Activated naive CD8-positive, alpha-beta T cell treated with anti-CD3 and anti-CD28 coated beads for 36 hours (primary cell): ENCODE measurements around the gene INPP5A. TPM values are rescaled to one million over a fixed set of nuclear protein-coding genes. Genes with fewer than 3 reads are reported as not detected.
A peak's percentile ranks its signal among the peaks of the same experiment; 100 is the strongest.

Experiments
- DNase-seq: peaks from one replicate; pipeline ENCODE4 v3.0.0; 2021
- H3K27ac Mint-ChIP-seq: one replicate; pipeline ENCODE4 v1.8.0; 2022; ENCODE audit warnings: mild to moderate bottlenecking, moderate library complexity, mixed read lengths
- H3K27me3 Mint-ChIP-seq: one replicate; pipeline ENCODE4 v1.8.0; 2022; ENCODE audit warnings: mild to moderate bottlenecking, mixed read lengths
- H3K36me3 Mint-ChIP-seq: one replicate; pipeline ENCODE4 v1.8.0; 2021; ENCODE audit warnings: mild to moderate bottlenecking, mixed read lengths
- H3K4me1 Mint-ChIP-seq: one replicate; pipeline ENCODE4 v1.8.0; 2021; ENCODE audit warnings: mixed read lengths
- H3K4me3 Mint-ChIP-seq: one replicate; pipeline ENCODE4 v1.8.0; 2022; ENCODE audit warnings: mild to moderate bottlenecking, moderate library complexity, mixed read lengths
- H3K9me3 Mint-ChIP-seq: one replicate; pipeline ENCODE4 v1.8.0; 2022; ENCODE audit warnings: mixed read lengths
- total RNA-seq, 2 experiments: library from RNA; stranded (reverse); gene quantifications; one replicate each; pipeline ENCODE4 v1.2.3, GENCODE V29; 2021

INPP5A gene
- total RNA-seq, 2 experiments from 2014 or later: 6.1 to 7.4 TPM

GRCh38 chr10:132535065-132535651 lies 2.4 kb upstream of the INPP5A start:
- Mint-ChIP-seq H3K27me3 (peaks cover 2% of the 10 kb centered on the region), H3K27ac (no peak overlapping the region), H3K4me1 (peaks cover 25% of the 10 kb centered on the region), H3K9me3 (peaks cover 9% of the 10 kb centered on the region), H3K36me3 (no peaks in the 10 kb centered on the region), H3K4me3 (peak overlapping the region; percentile 11)
- no peak for DNase-seq

- Mint-ChIP-seq H3K36me3 (no peaks in the 10 kb centered on the region), H3K27ac (no peak overlapping the region), H3K27me3 (no peaks in the 10 kb centered on the region), H3K9me3 (peaks cover 4% of the 10 kb centered on the region), H3K4me3 (peak overlapping the region; percentile 75), H3K4me1 (peaks cover 37% of the 10 kb centered on the region)
- DNase-seq: no peak
These were observed 1.2 kb upstream of the INPP5A start for GRCh38 chr10:132536241-132536876.

DNA sequence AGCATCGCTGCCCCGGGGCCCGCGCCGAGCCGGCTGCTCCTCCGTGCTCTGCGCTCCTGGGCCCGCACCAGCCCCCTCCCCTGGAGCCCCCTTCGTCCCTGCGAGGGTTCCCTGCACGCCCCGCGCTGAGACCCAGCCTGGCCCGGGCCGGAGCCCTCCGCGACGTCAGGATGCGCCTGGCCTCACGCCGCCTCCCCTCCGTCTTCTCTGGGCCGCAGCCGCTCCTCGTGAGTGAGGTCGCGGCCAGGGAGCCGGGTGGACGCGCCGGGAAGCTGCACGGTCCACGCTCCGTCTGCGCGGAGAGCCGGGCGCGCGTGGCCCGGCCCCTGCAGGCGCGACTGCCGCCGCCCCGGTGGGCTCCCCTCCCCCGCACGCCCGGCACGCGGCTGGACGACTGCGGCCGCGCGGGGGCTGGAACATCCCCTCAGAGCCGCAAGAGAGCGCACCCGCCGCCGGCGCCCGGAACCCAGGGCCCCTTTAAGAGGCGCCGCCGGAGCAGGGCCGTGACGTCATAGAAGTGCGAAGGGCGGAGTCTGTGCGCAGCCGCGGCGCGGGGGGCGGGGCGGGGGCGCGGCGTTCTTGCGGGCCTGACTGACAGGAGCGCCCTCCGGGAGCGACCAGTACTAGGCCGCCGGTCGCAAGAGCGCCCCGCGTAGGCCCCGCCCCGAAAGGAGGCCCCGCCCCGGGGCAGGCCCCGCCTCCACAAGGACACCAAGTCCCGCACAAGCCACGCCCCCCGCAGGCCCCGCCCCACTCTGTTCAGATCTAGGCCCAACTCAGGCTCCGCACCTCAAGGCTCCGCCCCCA lies 507 bp upstream of the INPP5A start:
- H3K4me1 Mint-ChIP-seq: peaks cover 44% of the 10 kb centered on the region
- no peak overlapping the region for H3K27ac Mint-ChIP-seq
- H3K9me3 Mint-ChIP-seq: no peaks in the 10 kb centered on the region
- H3K4me3 Mint-ChIP-seq: peak overlapping the region; percentile 75
- H3K27me3 Mint-ChIP-seq: no peaks in the 10 kb centered on the region
- peak; percentile 100 for DNase-seq
- H3K36me3 Mint-ChIP-seq: no peaks in the 10 kb centered on the region

GRCh38 chr10:132538031-132538789 lies 623 bp downstream of the INPP5A start:
- DNase-seq: no peak
- H3K27me3 Mint-ChIP-seq: no peaks in the 10 kb centered on the region
- H3K4me1 Mint-ChIP-seq: peaks cover 49% of the 10 kb centered on the region
- no peaks in the 10 kb centered on the region for H3K9me3 Mint-ChIP-seq
- H3K4me3 Mint-ChIP-seq: peak overlapping the region; percentile 90
- H3K36me3 Mint-ChIP-seq: no peaks in the 10 kb centered on the region
- H3K27ac Mint-ChIP-seq: peak overlapping the region; percentile 81

GRCh38 chr10:132538790-132539421 lies 1.3 kb downstream of the INPP5A start:
- no peak for DNase-seq
- H3K36me3 Mint-ChIP-seq: no peaks in the 10 kb centered on the region
- H3K27ac Mint-ChIP-seq: peak overlapping the region; percentile 81
- no peaks in the 10 kb centered on the region for H3K9me3 Mint-ChIP-seq
- H3K4me1 Mint-ChIP-seq: peaks cover 51% of the 10 kb centered on the region
- H3K4me3 Mint-ChIP-seq: peak overlapping the region; percentile 90
- no peaks in the 10 kb centered on the region for H3K27me3 Mint-ChIP-seq

DNA sequence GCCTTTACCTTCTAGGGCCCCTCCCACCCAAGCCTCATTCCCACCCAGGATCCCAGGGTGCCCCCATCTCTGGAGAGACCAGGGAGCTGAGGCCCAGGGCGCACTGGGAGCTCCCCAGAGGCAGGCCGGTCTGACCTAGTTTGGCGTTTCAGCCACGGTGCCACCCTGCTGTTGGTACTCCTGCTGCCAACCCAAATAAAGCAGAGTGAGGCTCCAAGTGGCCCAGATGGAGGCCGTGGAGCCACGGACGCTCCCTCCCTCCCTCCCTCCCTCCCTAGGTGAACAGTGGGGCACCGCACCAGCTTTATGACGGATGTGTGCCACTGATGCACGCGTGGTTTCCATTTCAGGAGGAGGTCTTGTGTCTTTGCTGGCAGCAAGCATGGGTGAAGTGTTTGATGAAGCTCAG lies 1.8 kb downstream of the INPP5A start:
- Mint-ChIP-seq H3K4me3 (peak overlapping the region; percentile 90), H3K36me3 (no peaks in the 10 kb centered on the region), H3K27ac (peak overlapping the region; percentile 81), H3K9me3 (no peaks in the 10 kb centered on the region), H3K27me3 (no peaks in the 10 kb centered on the region), H3K4me1 (peaks cover 56% of the 10 kb centered on the region)
- peak; percentile 51 for DNase-seq

- DNase-seq: peak; percentile 41
- no peaks in the 10 kb centered on the region for H3K9me3 Mint-ChIP-seq
- H3K4me1 Mint-ChIP-seq: peaks cover 61% of the 10 kb centered on the region
- no peaks in the 10 kb centered on the region for H3K27me3 Mint-ChIP-seq
- no peaks in the 10 kb centered on the region for H3K36me3 Mint-ChIP-seq
- H3K27ac Mint-ChIP-seq: peak overlapping the region; percentile 81
- H3K4me3 Mint-ChIP-seq: peak overlapping the region; percentile 90
These were observed 2.3 kb downstream of the INPP5A start for GRCh38 chr10:132539894-132540293.

GRCh38 chr10:132540456-132540855 lies 2.9 kb downstream of the INPP5A start:
- Mint-ChIP-seq H3K9me3 (no peaks in the 10 kb centered on the region), H3K27ac (peak overlapping the region; percentile 81), H3K4me3 (peak overlapping the region; percentile 90), H3K36me3 (no peaks in the 10 kb centered on the region), H3K4me1 (peaks cover 60% of the 10 kb centered on the region), H3K27me3 (no peaks in the 10 kb centered on the region)
- DNase-seq: no peak

DNA sequence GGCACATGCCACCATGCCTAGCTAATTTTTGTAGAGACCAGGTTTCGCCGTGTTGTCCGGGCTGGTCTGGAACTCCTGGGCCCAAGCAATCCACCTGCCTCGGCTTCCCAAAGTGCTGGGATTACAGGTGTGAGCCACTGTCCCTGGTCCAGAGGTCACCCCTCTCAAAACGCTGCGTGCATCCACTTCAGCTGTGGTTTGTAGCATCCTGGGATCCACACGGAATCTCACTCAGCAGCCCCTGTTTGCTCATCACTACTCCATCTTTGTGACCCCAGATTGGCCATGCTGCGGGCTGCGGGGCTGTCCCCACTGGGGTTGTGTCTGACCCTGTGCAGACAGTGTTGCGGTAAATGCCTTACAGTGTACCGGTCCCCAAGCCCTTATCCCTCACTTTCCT lies 3.5 kb downstream of the INPP5A start:
- peaks cover 63% of the 10 kb centered on the region for H3K4me1 Mint-ChIP-seq

GRCh38 chr10:132541601-132542011 lies 4.0 kb downstream of the INPP5A start:
- Mint-ChIP-seq H3K4me1 (peaks cover 65% of the 10 kb centered on the region), H3K4me3 (peak overlapping the region; percentile 20), H3K27ac (peak overlapping the region; percentile 81), H3K36me3 (no peaks in the 10 kb centered on the region), H3K27me3 (no peaks in the 10 kb centered on the region), H3K9me3 (no peaks in the 10 kb centered on the region)
- no peak for DNase-seq

More for the DNA sequence above, 3.5 kb downstream of the INPP5A start:
- Mint-ChIP-seq H3K27me3 (no peaks in the 10 kb centered on the region), H3K36me3 (no peaks in the 10 kb centered on the region), H3K4me3 (peak overlapping the region; percentile 20), H3K9me3 (no peaks in the 10 kb centered on the region), H3K27ac (peak overlapping the region; percentile 81)
- no peak for DNase-seq

DNA sequence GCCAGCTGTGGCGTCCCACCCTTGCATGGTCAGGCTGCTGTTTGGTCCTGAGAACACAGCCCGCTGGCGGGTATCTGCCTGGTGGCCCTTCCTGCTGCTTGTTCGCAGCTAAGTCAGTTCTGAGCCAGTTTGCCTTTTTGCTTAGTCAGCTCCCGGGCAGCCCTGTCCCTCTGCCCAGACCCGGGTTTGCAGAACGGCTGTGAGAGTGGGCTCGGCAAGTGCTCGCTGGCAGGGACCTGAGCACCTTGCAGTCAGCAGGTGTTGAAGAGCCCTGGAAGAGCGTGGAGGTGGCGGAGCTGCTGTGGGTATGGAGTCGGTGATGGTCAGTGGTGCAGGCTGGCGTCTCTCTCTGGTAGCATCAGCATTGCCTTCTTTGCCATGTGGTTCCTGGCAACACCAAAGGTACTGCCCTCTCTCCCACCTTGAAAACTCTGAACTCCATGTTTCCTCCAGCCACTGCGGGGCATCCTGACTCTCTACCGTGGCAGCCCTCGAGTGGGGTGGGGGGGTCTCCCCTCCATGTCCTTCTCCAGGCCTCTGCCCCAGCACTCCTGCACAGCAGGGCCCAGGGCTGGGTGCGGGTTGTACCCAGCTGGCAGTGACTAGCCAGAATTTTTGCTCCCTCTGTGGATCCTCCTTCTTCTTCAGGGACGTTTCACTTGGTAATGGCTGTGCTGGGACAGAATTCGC lies 4.6 kb downstream of the INPP5A start:
- Mint-ChIP-seq H3K27me3 (no peaks in the 10 kb centered on the region), H3K4me3 (no peak overlapping the region), H3K4me1 (peaks cover 70% of the 10 kb centered on the region), H3K27ac (no peak overlapping the region), H3K9me3 (no peaks in the 10 kb centered on the region), H3K36me3 (no peaks in the 10 kb centered on the region)
- DNase-seq: no peak

DNA sequence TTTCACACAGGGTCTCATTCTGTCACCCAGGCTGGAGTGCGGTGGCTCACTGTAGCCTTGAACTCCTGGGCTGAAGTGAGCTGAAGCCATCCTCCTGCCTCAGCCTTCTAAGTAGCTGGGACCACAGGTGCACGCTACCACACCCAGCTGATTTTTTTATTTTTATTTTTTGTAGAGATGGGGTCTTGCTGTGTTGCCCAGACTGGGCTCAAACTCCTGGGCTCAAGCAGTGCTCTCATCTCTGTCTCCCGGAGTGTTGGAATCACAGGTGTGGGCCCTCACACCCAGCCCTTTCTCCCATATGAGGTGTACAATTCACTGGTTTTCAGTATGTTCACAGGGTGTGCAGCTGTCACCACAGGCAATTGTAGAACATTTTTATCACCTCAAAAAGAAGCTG lies 5.2 kb downstream of the INPP5A start:
- no peaks in the 10 kb centered on the region for H3K27me3 Mint-ChIP-seq
- DNase-seq: no peak
- peaks cover 74% of the 10 kb centered on the region for H3K4me1 Mint-ChIP-seq
- no peak overlapping the region for H3K27ac Mint-ChIP-seq
- H3K36me3 Mint-ChIP-seq: no peaks in the 10 kb centered on the region
- peak overlapping the region; percentile 9 for H3K4me3 Mint-ChIP-seq
- H3K9me3 Mint-ChIP-seq: no peaks in the 10 kb centered on the region

- Mint-ChIP-seq H3K4me3 (peak overlapping the region; percentile 76), H3K27me3 (no peaks in the 10 kb centered on the region)
These were observed 6.5 kb downstream of the INPP5A start for GRCh38 chr10:132543916-132544743.

More at GRCh38 chr10:132543916-132544743, 6.5 kb downstream of the INPP5A start:
- no peak for DNase-seq
- H3K36me3 Mint-ChIP-seq: no peaks in the 10 kb centered on the region
- peak overlapping the region; percentile 52 for H3K27ac Mint-ChIP-seq
- no peaks in the 10 kb centered on the region for H3K9me3 Mint-ChIP-seq
- peaks cover 68% of the 10 kb centered on the region for H3K4me1 Mint-ChIP-seq
